AG10803 (cell line): ENCODE measurements around the gene CORO1A.
"Not testable (repeated sequence)": the region's sequence is repeated elsewhere in the genome, so short reads cannot be mapped to it uniquely, and the experiment has no call there.

Experiments used
- DNase-seq: peaks from one replicate; pipeline ENCODE4 v3.0.0; 2010; ENCODE audit warnings: low read depth
- H3K4me3 ChIP-seq: 2 replicates; pipeline ENCODE4 v1.5.1; 2011; ENCODE audit warnings: mild to moderate bottlenecking, low read length, control low read depth
- CTCF ChIP-seq: conservative IDR thresholded peaks from 2 replicates; pipeline ENCODE4 v1.5.1; 2011; ENCODE audit warnings: mild to moderate bottlenecking, low read length, control low read depth, inconsistent platforms

The CORO1A gene

GRCh38 chr16:30173054-30173453 lies 10.3 kb upstream of the CORO1A start:
- DNase-seq, result no peak
- TF ChIP-seq CTCF, result no peak

GRCh38 chr16:30176876-30177275 lies 6.5 kb upstream of the CORO1A start:
- not testable (repeated sequence) for H3K4me3 ChIP-seq, DNase-seq

More at GRCh38 chr16:30173054-30173453, 10.3 kb upstream of the CORO1A start:
- H3K4me3 ChIP-seq, result no peak overlapping the region

GRCh38 chr16:30179195-30179594 lies 4.2 kb upstream of the CORO1A start:
- TF ChIP-seq CTCF, result no peak
- no peak overlapping the region for H3K4me3 ChIP-seq
- DNase-seq, result no peak

GRCh38 chr16:30179931-30180330 lies 3.5 kb upstream of the CORO1A start:
- no peak for TF ChIP-seq CTCF
- DNase-seq, result no peak
- H3K4me3 ChIP-seq, result no peak overlapping the region

GRCh38 chr16:30180741-30181140 lies 2.7 kb upstream of the CORO1A start:
- H3K4me3 ChIP-seq, result no peak overlapping the region
- no peak for TF ChIP-seq CTCF
- no peak for DNase-seq

GRCh38 chr16:30184096-30184890 lies 891 bp downstream of the CORO1A start:
- no peak overlapping the region for H3K4me3 ChIP-seq
- TF ChIP-seq CTCF, result no peak
- DNase-seq, result no peak

- no peak for TF ChIP-seq CTCF
- no peak for DNase-seq
- no peak overlapping the region for H3K4me3 ChIP-seq
Measured at GRCh38 chr16:30184891-30185682, 1.7 kb downstream of the CORO1A start.
